GM21447 (cell line): ENCODE data around the gene UBE2QL1.

Experiments
- ATAC-seq: cut with Tn5 transposase; IDR thresholded peaks from one replicate; pipeline ENCODE4 v1.9.1; 2021; ENCODE audit not compliant: unreplicated experiment

Gene UBE2QL1

DNA sequence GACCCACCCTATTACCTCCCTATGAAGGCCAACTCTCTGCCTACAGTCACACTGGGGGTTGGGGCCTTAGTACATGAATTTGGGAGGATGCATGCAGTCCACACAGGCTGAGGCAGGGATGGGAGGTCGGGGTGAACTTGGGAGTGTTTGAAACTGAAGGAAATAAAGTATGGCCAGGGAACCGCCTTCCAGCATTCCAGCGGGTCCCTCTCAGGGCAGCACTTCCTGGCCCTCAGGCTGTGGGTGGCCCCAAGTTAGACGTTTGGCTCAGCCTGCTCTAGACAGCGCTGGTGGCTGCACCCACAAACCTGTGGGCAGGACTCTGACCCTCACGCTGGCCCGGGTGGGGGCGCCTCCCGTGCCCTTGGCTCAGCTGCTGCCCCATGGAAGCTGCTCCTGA is 74.3 kb downstream of the UBE2QL1 start:
- no peak for ATAC-seq

DNA sequence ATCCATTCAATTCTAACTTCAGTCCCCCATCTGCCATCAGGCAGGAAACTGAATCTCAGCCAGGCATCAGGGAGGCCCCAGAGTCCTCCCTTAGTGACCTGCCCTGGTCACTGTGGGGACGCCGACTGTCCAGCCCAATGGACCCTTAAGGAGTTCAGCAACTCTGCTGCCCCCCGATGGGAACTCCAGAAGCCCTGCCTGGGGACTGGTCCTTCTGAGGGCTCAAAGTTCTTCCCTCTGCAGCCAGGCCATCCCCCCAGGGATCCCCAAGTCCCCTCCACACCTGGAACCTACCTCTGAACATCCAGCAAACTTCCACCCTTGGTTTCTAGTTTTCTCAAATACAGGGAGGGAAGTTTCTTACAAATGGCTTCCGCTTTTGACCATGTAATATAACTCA is 76.8 kb downstream of the UBE2QL1 start:
- ATAC-seq, result no peak

DNA sequence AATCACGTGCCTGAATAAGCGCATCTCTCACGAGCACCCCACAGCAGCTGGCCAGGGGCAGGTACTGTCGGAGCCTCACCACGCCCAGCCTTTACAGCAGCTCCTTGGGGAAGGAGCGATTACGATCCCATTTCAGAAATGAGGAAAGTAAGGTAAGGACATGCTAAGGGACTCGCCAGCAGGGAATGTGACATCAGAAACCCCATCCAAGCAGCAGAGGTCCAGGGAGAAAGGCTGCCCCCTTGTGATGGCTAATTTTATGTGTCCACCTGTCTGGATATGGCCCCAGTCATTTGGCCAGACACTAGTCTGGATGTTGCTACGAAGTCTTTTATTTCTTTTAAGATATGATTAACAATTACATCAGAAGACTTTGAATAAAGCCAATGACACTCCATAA is 77.3 kb downstream of the UBE2QL1 start:
- ATAC-seq, result no peak

DNA sequence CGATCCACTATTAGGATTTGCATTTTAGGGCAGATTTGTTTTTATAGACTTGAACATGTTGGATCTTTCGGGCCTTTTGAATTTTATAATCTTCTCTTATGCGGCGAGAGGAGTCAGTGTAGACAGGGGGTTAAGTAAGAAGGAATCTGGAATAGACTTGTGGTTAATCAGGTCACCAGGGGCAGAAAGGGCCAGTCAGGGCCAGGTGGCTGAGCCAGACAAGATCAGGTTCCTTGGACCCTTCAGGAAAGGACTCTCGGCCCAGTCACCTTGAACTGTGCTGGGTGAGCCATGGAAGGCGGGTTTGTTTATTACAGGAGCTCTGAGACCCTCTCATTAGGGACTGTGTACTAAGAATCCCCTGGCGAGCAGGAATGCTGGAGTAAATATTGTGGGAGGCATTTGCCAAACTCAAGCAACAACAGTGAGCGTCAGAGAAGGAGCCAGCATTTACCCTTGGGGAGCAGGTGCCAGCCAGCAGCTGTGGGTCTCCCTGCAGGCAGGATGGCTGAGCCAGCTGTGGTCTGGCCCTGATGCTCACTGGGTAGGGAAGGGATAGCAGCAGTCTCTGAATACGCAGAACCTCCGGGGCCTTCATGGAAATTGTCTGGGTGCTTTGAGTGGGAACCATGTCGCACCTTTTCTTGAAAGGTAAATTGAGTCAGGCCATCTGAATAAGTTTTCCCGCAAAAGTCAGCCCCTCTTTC is 79.2 kb downstream of the UBE2QL1 start:
- ATAC-seq, result no peak

DNA sequence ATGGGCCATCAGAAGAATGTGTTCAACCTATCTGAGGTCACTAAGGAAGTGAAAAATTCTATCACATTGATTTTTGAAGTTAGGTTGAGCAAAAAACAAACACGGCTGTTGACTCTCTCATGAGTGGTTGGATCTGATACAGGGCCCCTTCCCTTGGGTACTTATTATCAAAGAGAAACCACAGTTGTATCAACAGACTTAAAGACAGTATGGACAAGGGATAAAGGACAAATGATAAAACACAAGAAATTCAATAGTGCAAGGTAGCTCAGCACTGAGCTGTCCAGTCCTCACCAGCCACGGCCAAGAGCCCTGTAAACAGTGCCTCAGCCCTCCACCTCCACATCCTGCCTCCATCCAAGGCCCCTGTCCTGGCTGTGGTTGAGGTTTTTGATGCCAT is 86.9 kb downstream of the UBE2QL1 start:
- no peak for ATAC-seq

DNA sequence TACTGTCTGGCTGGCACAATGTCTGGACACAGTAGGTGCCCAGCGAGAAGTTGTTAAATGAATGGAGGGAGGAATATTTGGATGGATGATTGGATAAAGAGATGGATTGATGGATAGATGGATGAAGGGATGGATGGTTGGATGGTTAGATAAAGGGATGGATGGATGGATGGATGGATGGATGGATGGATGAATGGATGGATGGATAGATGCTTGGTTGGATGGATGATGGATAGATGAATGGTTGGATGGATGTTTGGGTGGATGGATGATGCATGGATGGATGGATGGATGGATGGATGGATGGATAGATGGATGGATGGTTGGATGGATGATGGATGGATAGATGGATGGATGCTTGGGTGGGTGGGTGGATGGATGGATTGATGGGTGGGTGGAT is 90.4 kb downstream of the UBE2QL1 start:
- no peak for ATAC-seq

DNA sequence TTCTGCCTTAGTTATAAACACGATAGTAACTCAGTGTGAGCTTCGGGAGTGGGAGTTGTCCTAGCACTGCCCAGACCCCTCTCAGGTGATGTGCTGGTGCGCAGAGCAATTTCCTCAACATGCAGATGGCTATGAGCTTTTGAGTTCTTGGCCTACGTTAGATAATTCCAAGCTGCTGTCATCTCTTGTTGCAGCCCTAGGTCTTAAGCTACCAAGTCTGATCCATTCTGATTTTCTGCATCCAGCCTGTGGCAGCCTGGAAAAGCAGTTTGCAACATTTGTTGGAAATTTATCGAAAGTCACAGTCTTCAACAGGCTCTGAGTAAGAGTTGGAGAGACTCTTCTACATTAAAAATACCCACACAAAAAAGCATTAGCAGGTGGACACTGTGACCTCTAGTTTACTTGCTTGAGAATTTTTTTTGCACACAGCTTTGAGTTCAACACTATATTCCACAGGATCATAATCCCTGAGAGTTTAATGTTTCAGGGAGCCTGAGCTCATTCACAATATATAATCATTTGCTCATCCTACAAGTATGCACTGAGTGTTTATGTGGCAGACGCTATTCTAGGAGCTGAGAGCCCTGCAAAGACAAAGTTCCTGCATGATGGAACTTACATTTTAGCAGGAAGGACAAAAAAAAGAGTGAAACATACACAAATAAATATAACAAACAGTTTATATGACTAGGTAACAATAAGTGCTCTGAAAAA is 91.6 kb downstream of the UBE2QL1 start:
- no peak for ATAC-seq

DNA sequence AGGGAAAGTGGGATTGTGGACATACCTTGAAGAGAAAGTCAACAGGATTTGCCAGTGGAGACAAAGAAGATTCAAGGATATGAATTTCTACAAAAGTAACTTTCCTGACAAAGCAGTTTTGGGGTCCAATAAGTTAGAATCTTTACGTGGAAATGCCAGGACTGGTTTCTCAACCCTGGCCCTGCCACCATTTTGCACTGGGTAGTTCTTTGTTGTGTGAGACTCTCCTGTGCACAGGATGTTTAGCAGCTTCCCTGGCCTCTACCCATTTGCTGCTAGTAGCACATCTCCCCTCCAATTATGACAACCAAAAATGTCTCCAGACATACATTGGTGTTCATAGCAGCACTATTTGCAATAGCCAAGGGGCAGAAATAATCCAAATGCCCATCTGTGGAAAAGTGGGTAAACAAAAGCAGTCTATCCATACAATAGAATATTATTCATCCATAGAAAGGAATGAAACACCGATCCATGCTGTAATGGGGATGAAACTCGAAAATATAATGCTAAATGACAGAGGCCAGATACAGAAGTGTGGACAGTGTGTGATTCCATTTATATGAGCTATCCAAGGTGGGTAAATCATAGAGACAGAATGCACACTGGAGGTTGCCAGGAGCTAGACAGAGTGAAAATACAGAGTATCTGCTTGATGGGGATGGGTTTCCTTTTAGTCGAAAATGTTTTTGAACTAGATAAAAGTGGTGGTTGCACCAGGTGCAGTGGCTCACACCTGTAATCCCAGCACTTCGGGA is 92.8 kb downstream of the UBE2QL1 start:
- ATAC-seq, result no peak

DNA sequence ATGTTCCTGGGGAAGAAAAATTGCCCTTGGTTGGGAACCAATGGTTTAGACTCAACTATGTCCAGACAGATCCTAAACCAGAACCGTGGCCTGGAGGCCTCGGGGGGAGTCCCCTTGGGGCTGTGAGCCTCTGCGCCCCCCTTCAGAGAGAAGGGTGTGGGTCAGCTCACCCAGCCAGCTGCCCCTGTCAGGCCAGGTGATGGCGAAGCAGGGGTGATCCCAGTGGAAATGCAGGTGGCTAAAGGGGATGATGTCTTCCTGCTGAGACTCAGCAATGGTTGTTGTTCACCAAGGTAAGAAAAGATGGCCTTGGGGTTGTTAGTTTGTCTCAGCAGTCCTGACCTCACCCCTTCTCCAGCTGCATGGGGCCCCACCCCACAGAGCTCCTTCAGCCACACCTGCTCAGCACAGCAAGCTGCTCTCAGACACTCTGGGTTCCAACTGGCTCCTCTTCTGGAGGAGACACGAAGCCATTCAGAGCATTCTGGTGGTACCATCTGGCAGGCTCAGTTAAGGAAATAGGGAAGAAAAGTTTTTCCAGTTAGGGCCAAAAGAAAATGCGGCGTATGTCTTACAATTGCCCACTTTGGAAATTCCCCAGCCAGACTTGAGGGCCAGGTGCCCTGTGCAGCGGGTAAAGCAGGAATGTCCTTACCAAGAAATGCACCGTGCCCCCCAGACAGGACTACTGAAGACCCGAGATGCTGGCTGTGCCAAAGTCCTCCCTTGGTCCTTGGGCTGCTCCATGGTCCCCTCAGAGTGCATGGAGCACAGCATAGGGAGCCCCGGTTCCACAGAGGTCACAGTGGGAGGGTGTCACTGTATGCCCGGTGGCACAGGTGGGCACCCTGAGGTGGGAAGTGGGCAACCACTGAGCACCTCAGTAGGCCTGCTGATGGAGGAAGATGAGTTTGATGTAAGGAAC is 94.0 kb downstream of the UBE2QL1 start:
- ATAC-seq, result no peak

DNA sequence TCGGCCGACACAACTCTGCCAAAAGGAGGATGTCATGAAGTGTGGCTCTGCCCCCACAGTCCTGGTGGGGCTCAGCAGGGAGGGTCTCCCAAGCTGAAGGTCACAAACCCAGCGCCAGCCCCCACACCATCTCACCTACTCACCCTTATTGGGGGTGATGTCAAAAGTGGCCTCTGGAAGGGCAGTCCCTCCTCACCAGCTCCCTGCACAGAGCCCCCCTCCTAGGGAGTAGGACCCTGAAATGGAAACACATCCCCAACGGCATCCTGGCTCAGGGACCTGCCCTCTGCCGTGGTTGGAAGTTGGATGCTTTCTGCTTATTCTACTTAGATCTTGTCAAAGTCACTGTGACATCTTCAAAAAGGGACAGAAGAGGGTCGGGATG is 94.7 kb downstream of the UBE2QL1 start:
- no peak for ATAC-seq

DNA sequence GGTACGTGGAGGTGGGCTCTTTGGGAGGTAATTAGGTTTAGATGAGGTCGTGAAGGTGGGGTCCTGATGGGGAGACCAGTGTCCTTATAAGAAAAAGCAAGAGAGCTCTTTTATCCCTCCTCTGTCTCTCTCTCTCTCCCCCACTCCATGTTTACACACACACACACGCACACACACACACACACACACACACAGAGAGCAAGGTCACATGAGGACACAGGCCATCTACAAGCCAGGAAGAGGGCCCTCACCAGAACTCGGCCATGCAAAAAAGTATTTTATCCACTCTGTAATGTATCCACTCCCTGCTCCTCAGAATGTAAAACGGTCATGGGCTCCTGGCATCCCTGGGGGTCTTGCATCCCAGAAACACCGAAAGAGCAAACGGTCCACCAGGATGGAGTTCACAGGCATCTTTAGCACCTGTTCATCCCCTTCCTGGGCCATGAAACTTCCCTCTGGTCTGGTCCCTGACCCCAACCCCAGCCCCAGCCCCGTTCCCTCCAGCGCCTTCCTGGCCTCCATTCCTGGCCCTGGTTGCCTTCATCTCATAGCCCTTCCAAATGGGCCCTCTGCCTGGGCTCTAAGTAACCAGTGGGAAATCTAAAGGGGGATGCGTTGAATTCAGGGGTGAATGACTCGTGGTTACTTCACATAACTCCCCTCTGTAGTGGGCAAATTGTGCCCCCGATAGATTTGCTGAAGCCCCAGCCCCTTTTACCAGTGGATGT is 95.3 kb downstream of the UBE2QL1 start:
- no peak for ATAC-seq
